ENCODE data around the gene KCNK10. TPM values are rescaled to one million over a fixed set of nuclear protein-coding genes. Genes with fewer than 3 reads are reported as not detected.

The KCNK10 gene
- total and polyA plus RNA-seq, 2 of the 8 experiments (the other 6 are each of a cell fraction or from before 2014, with no cell fraction given) = 0.45 to 0.63 TPM

GRCh38 chr14:88270776-88271175 lies 52.3 kb downstream of the KCNK10 start:
- Histone ChIP-seq H3K56ac (replicated peaks; ENCODE audit: insufficient read length, low read depth, low read length) (no peak overlapping the region), H3K9me3 (ENCODE audit: insufficient read depth in 2 of 2, low read depth in 1 of 2, low read length in 1 of 2) (no peaks in the 10 kb centered on the region), H2BK15ac (ENCODE audit: low read length) (no peak overlapping the region; the same call in 1 of the 2 replicates), H4K91ac (replicated peaks; ENCODE audit: insufficient read length, low read length) (no peak overlapping the region), H3K79me1 (ENCODE audit: low read depth, low read length) (no peaks in the 10 kb centered on the region), H3K9ac (replicated peaks in 1 of 4; ENCODE audit: extremely low read depth in 1 of 4, low read depth in 3 of 4, low read length in 3 of 4) (no peak overlapping the region), H4K8ac (ENCODE audit: extremely low read depth, insufficient read depth, low read length) (no peak overlapping the region), H2BK5ac (ENCODE audit: low read depth, low read length) (no peak overlapping the region), H3K18ac (ENCODE audit: extremely low read depth, low read length) (no peak overlapping the region), H2AK5ac (ENCODE audit: low read depth, low read length) (no peak overlapping the region), H3K23ac (ENCODE audit: insufficient read length) (no peak overlapping the region), H2AFZ (ENCODE audit: low read length) (peak overlapping the region; percentile 100), H3K4me1 (replicated peaks in 1 of 4; ENCODE audit: control insufficient read depth in 3 of 4, insufficient read depth in 4 of 4, low read length in 3 of 4) (peaks cover 0 to 4% (median 2%) of the 10 kb centered on the region in 4 experiments; a peak in 3 of 7 replicates), H3K23me2 (ENCODE audit: low read depth, low read length) (0 out of 2 replicates have a peak, but pooled peaks cover 2% of the 10 kb centered on the region), H3K27ac (ENCODE audit: low read depth, low read length) (no peak overlapping the region), H3K4ac (replicated peaks; ENCODE audit: insufficient read length, low read depth, low read length) (no peak overlapping the region), H2BK12ac (ENCODE audit: low read depth, low read length) (no peak overlapping the region; the same call in 1 of the 2 replicates), H4K20me1 (replicated peaks in 1 of 2; ENCODE audit: control insufficient read depth in 1 of 2, insufficient read depth in 2 of 2, low read length in 2 of 2) (no peaks in the 10 kb centered on the region), H3K14ac (ENCODE audit: insufficient read length) (no peak overlapping the region), H4K5ac (ENCODE audit: insufficient read length, low read depth, low read length) (no peak overlapping the region), H2BK120ac (replicated peaks; ENCODE audit: low read depth, low read length) (no peak overlapping the region), H3K27me3 (replicated peaks in 1 of 4; ENCODE audit: control insufficient read depth in 3 of 4, extremely low read depth in 1 of 4, insufficient read depth in 3 of 4, low read length in 3 of 4) (no peaks in the 10 kb centered on the region; a peak in 1 of 7 replicates), H3K4me2 (ENCODE audit: insufficient read depth in 1 of 2, low read depth in 2 of 2, low read length in 2 of 2) (peak overlapping the region in 1 of 2 experiments; percentile 4; a peak in 1 of 4 replicates), H3K4me3 (ENCODE audit: extremely low read depth in 1 of 4, insufficient read depth in 2 of 4, low read depth in 3 of 4, low read length in 4 of 4) (no peak overlapping the region), H3K36me3 (ENCODE audit: control insufficient read depth in 2 of 4, insufficient read depth in 4 of 4, low read length in 3 of 4) (no peaks in the 10 kb centered on the region), H3K79me2 (ENCODE audit: control insufficient read depth in 1 of 2, insufficient read depth in 2 of 2, low read length in 2 of 2) (no peaks in the 10 kb centered on the region), H2BK20ac (ENCODE audit: low read length) (no peak overlapping the region)
- peak; percentile 19 to 71 for DNase-seq (ENCODE audit: low read depth in 1 of 2, low spot score in 2 of 2)
- CTCF ChIA-PET (ENCODE audit: partially characterized antibody) = interaction anchor here (1.0 to 2.5 kb wide), 7 partner anchors 10 to 111 kb away, joined by 3 to 13 read pairs (median 4); no protein-coding TSS in a partner anchor
- TF ChIP-seq MAX (IDR thresholded peaks at IDR 0.05) = peak; percentile 43; the same call in 1 of the 2 replicates
- TF ChIP-seq EGR1 (IDR thresholded peaks at IDR 0.05; ENCODE audit: borderline replicate concordance, low read depth, low read length) = no peak; the same call in 1 of the 2 replicates
- FAIRE-seq = no peak
- 57% methylated on average over 6 of the region's 6 CpGs; no CpG with 5 or more reads in 1 of the 2 experiments for WGBS, 2 experiments (ENCODE audit: extremely low coverage in 1 of 2, insufficient coverage in 1 of 2, insufficient read length in 1 of 2, insufficient replicate concordance in 2 of 2, low coverage in 1 of 2, low lambda C conversion rate in 2 of 2, missing lambda C conversion rate in 1 of 2)
- POLR2A ChIA-PET (ENCODE audit: partially characterized antibody) = no interaction called here

Measured in H1 (cell line).